Stomach (tissue), 4 donors: Measurements from ENCODE around the gene PLXDC1.

Experiments
- CTCF ChIP-seq, 7 experiments: fragments of 450-650 bp in 4 of 7; fragments of 200-600 bp in 3 of 7; sonication (generic) in 3 of 7; IDR thresholded peaks; one replicate each; pipeline ENCODE4 v1.5.1; 2016 to 2019; ENCODE audit warnings: antibody characterized with exemption in 7 of 7, control low read depth in 2 of 7, mild to moderate bottlenecking in 1 of 7
- EP300 ChIP-seq: sonication (generic); formaldehyde crosslinking; IDR thresholded peaks from one replicate; pipeline ENCODE4 v1.6.1; 2017; ENCODE audit warnings: antibody characterized with exemption
- POLR2A ChIP-seq, 4 donors: fragments of 450-650 bp; IDR thresholded peaks; one replicate each; pipeline ENCODE4 v1.6.1; 2016; ENCODE audit warnings: antibody characterized with exemption in 4 of 4, control low read depth in 2 of 4, mild to moderate bottlenecking in 1 of 4, moderate library complexity in 1 of 4
- POLR2AphosphoS5 ChIP-seq, 3 donors: sonication (generic); formaldehyde crosslinking; IDR thresholded peaks; one replicate each; pipeline ENCODE4 v1.6.1; 2016; ENCODE audit warnings: antibody characterized with exemption in 3 of 3

- TF ChIP-seq CTCF (IDR thresholded peaks at IDR 0.05) (no peak), POLR2AphosphoS5 (IDR thresholded peaks at IDR 0.05) (no peak), EP300 (no peak), POLR2A (IDR thresholded peaks at IDR 0.05) (no peak)
Observed at GRCh38 chr17:39132192-39132610, 19.2 kb downstream of the PLXDC1 start.
